NCI-H1694 (cell line): ENCODE results near the gene ABHD14A.

Source experiments
- DNase-seq: peaks from one replicate; lab custom pipeline; 2025; lab: John Stamatoyannopoulos, UW

Gene ABHD14A

DNA sequence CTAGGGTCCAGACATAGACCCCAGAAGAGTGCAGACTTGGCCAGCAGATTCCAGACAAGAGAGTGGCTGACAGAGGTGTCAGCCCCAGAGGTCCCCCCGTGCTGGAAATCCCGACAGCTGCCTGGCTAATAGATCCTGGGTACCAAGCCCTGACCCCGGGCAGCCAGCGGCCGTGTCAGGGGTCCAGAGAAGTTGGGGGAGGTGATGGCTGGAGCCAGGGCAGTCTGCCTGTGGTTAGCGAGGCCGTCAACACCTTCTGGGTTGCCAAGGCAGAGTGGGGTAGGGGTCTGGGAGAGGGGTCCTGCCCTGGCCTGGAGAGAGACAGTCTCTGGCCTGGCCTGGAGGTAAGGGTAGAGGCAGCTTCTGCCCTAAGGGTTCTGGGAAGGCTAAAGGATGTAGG lies 45.9 kb downstream of the ABHD14A start:
- no peak for DNase-seq

DNA sequence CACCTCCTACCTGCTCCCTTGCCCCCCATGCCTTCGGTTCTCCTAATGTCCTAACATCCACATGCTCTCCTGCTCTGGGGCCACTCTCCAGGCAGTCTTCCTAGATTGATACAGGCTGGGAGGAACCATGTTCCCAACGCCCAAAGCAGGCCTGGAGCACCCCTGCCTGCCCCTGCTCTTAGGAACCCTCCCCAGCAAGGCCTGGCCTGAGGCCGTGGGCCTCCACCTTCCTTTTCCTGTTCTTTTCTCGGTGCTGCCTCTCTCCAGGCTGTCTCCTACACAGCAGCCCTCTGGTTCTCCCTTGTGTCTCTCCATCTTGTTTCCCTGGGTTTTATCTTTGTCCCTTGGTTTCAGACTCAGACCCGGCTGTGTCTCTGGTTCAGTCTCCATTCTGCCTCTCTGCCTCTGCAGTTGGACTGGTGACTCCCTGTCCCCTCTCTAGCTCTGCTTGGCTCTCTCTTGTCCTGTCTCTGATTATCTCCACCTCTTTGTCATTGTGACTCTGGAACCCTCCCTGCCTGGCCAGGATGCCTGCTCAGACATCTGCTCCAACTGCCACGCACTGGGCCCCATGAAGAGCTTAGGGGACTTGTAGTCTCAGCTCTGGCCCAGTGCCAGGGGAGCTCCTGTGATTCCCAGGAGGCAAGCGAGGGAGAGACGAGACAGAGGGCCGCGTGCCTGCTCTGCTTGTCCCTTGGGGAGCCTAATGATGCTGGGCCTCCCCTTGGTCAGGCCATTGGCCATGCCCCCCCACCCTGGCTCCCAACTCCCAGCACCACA lies 46.8 kb downstream of the ABHD14A start:
- DNase-seq = peak; percentile 59

DNA sequence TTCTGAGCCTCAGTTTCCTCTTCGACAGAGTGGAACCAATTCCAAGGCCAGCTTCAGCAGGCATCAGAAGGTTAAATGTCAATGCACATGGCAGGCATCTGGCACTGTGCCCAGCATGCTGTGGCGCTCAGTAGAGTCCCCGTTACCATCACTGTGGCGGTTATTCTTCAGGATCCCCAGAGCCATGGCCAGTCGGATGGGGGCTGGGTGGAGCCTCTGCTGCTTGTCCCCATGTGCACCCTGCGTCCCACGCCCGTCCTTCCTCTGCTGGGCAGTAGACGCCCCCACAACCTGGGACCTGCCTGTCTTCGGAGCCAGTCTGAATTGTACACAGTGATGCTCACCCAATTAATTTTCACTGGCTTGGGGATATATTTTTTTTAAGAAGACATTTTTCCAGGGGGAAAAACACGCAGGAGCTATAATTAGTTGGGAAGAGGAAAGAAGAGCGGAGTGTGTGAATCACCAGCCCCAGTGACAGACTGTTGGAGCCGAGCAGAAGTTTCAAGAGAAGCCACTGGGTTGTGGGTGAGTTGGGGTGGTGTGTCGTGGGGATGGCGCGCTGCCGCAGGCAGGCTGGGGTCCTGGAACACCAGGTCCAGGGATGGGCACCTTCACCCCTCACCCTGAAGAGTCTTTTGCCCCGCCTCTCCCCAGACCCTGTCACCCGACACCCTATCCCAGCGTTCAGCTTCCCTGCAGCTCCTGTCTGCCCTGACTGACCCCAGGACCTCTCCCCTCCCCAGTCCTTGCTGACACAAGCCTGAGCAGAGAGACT lies 47.6 kb downstream of the ABHD14A start:
- DNase-seq = no peak

DNA sequence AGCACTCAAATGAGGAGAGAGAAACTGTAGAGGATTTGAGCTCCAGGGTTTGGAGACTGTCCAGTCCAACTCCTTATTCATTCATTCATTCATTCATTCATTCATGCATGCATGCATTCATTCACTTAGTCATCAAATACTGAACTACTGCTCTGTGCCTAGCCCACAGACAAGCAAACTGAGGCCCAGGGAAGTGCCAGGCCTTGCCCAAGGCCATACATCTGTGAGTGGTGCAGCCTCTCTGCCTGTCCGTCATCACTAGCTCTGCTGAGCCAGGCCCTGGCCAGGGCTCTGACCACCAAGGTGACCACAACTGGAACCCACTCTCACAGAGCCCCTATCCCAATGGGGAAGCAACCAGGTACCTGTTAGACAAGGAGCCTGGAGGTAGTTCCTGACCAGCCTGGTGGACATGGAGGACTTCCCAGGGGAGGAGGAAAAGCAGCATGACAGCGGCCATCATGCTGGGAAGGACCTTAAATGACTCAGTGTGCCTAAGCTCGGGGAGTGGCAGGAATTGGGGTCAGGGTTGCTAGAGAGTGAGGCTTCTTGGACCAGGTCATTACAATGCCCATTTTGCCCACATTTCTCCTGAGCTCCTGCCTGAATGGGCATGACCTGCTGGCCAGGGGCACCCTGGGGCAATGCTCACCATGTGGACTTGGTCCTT lies 48.4 kb downstream of the ABHD14A start:
- DNase-seq = no peak

DNA sequence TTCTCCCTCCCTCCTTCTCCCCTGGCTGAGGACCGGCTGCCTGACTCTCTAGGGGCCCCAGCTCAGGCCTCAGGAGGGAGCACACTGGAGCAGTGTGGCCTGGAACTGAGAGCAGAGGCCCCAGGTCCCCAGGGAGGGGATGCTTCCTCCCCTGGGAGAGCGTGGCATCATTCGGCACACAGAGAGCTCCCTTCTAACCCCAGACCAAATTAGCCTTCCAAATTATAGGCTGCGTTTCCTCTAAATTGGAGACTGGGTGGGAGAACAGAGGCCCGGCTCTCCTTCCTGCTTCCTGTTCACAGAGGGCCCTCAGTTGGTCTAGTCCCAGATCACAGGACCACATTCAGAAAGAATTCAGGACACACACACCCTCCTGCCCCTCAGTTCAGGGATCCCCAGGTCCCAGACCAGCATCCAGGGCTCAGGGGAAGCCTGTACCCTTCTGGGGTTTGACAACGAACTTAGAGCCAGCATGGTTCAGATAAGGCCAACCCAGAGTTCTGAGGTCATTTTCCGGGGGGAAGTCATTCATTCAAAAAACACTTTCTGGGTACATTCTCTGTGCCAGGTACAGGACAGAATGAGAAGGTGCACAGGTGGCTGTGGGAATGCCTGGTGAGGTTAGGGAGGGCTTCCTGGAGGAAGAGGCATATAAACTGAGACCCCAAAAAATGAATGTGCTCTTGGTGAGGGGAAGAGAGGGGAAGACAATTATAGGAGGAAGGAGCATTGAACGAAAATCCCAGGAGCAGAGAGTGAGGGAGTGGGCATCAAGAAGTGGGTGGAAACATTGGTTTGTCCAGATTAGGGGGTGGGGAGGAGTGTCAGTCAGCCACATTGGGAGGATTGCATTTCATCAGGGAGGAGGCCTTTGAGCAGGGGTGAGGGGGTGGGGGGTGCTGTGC lies 49.2 kb downstream of the ABHD14A start:
- DNase-seq = no peak

DNA sequence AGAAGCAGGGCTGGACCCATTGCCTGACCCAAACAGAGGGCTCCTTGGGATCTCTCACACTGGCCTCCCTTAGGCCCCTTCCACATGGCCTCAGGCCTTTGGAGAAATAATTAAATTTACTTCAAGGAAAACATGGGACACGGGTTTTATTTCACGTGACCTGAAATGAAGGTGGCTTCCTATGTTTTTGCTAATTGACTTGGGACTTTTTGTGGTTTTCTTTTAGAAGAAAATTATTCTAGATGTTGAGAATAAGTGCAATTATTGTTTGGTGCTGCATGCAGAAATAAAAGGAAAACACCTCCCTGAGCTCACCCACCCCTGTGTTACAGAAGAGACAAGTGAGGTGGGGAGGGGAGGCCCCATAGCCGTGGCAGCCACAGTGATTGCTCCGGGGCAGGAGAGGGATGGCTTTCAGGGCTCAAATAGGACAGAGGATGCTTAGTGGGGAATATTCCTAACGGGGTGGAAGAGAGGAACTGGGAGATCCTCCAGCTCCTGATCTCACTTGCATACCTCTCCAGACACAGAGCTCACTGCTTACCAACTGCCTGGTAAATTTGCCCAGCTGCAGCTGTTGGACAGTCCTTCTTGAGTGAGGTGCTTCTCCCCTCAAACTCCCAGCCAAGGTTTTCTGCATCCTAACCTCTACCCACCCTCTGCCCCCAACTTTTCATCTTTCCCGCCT lies 50.0 kb downstream of the ABHD14A start:
- DNase-seq = no peak

DNA sequence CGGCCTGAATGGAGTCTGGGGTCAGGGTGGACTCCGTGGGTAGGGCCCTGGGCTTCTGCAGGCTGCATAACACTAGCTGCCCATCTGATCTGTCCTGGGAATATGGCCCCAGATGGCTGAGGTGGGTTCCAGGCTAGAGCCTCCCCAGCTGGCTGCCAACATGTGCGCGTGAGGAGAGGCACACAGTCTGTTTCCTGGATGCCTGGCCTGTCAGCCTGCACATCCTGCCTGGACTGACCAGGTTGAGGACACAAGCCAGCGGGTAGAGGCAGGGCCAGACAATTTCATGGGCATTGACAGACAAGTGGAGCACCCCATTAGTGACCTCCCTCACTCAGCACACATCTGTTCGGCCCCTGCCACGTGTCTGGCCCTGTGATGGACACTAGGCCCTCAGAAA lies 50.6 kb downstream of the ABHD14A start:
- DNase-seq = no peak

DNA sequence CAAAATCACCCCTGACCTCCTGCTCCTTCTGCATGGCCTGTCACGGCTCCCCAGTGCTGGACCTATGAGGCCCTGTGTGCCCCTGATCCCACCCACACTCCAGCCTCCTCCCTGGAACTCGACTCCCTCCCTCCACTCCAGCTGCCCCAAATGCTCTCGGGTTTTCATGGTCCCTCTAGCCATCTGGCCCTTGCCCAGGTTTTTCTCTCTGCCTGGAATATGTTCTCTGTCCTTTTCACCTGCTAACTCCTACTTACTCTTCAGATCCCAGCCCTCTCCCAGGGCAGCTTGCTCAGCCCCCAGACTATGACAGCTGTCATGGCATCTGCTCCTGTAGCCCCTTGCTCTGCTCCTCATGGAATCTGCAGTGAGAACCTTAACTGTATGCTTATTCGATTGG lies 51.2 kb downstream of the ABHD14A start:
- DNase-seq = peak; percentile 58

DNA sequence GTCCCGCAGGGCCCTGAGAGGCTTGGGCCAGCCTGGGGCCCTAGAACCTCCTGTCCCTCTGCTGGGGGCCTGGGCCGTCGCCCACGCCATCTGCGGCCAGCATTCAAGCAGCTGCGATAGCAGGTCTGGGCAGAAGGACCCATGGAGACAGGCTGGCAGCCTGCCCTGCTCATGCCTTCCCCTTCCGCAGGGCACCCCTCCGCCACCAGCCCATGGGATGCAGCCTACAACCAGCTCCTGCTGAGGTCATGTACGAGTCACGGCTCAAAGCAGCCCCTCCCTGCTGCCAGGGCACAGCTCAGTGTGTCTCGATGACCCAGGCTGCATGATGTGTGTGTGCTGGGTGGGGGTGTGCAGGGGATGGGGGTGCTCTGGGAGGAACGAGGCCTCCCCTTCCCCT lies 53.7 kb downstream of the ABHD14A start:
- DNase-seq = peak; percentile 12

DNA sequence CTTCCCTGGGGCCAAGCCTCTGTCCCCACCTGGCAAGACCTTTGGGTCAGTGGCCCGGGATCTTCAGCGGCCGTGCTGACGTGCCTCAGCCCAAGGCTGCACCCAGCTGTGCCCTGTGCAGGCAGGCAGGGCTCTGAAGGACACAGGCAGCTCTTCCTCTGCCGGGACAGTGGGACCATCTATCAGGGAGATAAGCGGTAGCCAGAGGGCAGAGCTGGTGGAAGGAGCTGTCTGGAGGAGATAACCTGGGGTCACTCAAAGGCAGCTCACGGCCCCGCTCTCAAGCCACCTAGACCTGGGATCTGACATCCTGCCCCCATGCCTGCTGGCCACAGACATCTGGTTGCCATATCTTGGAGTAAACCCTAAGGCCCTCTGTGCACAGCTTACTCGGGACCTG lies 54.2 kb downstream of the ABHD14A start:
- no peak for DNase-seq

DNA sequence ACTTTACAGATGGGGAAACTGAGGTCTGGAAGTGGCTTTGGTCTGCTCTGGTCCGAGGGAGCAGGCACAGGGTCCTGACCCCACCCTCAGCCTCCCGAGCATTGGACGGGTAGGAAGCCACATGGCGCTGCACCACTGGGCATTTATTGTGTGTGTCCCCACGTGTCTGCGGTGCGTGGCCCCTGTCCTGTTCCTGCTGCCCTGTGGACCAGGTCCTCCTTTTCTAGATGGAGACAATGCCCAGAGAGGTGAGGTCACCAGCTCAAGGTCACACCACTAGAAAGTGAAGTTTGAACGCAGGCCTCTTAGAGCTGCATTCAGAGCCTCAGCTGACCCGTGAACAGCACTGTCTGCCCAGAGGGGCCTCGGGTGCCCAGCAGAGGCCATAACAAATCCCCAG lies 54.7 kb downstream of the ABHD14A start:
- no peak for DNase-seq
